HG02981 (cell line): ENCODE data around the gene CTDP1.

Experiments
- ATAC-seq: cut with Tn5 transposase; IDR thresholded peaks from one replicate; pipeline ENCODE4 v1.9.1; 2021; ENCODE audit warnings: mild to moderate bottlenecking, moderate library complexity; ENCODE audit not compliant: unreplicated experiment

The CTDP1 gene

DNA sequence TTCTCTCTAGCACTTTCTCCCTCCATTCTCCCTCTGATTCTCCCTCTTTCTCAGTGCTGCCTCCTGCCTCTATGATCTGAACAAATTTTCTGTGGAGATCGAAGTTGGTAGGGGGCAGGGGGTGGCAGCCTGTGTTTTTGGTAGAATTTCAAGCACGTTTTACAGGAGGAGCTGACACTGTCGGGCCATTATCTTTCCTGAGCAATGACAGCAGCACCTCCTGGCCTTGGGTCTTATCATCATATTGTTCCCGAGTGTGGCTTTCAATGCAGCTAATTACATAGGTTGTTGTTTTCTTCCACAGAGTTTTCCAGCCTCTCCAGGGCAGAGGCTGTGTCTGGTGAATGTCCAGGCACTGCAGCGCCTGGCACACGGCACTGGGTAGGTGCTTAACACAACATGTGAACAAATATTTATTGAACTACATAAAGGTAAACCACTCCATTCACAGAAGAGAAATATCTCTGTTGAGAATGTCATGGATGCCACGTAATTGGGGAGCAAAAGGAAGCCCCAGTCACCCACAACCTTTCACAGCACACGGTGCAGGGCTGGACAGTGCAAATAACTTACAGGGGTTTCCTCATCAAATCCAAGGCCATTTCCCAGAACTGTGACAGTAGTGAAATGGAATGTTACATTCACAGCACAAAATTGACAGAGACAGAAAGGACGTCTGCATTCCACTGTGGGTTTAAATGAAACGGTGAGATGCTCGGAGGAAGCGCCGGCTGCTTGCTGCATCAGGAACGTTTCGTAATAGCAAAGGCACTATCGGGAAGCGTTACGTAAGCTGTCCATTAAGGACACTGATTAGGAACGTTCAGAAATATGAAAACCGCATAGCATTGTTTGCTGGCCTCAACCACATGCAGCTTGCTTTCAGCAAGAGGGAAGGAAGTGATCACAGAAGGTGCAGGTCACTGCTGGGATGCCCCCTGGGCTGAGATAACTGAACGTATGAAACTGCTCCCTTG lies 111.7 kb downstream of the CTDP1 start:
- no peak for ATAC-seq

DNA sequence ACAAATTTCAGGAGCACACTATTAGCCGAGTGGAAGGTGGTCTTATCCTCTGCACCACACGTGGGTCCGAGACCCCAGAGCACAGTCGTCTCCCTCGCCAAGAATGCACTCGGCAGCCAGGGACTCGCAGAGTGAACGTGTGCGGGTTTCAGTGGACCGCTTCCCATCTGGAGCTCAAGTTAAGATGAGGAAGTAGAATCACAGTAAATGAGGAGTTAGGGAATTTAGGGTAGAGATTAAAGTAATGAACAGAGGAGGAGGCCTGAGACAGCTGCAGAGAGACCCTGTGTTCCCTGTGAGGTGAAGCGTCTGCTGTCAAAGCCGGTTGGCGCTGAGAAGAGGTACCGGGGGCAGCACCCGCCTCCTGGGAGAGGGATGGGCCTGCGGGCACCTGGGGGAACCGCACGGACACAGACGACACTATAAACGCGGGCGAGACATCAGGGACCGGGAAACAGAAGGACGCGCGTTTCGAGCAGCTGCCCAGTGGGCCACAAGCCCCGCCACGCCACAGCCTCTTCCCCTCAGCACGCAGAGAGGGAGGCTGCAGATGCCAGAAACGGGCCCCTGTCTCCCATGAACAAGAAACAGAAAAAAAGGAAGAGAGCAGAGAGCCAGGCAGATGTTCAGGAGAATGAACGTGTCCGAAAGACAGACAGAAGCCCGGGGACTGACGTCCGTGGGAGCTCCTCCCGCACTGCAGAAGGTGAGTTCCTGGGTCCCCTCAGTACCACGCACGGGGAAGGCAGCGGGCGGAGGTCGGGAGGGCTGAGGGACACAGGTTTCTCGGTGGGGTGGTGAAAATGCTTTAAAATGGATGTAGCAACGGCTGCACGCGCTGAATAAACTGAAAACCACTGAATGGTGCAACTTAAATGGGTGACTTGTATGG lies 112.7 kb downstream of the CTDP1 start:
- ATAC-seq = no peak

DNA sequence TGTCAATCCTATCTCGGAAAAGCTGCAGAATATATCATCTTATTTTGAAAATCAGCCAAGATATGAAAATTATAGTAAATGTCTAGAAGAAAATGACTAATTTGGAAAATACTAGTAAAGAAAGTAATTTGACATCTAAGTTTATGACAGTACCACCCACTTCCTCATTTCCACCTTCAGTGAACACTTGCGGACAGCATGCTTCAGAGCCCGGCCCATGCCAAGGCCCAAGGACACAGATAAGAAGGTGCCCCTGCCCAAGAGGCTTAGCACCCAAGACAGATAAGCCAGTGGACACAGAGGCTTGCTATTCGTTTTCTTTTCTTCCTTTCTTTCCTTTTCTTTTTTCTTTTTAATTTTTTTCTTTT lies 113.4 kb downstream of the CTDP1 start:
- no peak for ATAC-seq

DNA sequence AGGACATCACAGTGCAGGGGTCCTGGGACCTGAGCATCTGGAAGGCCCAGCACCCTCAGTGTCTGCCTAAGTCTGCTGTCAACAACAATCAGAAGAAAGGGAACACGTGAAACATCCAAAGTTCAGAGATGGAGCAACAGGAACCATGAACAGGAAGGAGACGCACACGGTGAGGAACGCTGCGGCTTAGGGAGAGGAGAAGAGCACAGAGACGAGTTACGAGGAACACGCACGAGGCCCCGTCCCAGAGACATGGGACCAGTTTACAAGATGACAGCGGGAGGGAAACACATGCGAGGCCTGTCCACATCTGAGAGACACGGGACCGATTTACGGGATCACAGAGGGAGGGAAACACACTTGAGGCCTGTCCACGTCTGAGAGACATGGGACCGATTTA lies 115.2 kb downstream of the CTDP1 start:
- ATAC-seq = no peak

DNA sequence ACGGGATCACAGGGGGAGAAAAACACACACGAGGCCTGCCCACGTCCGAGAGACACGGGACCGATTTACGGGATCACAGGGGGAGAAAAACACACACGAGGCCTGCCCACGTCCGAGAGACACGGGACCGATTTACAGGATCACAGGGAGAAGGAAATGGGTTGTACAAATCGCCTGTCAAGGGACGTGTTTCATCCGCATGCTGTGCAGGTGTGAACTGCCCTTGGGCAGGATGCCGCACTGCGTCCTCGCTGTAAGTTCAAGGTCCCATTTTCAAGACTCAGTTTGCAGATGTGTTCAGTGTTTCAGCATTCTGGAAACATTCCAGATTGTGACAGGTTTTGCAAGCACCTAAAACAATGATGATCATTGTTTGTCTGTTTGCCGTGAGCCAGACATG lies 115.8 kb downstream of the CTDP1 start:
- ATAC-seq = no peak

DNA sequence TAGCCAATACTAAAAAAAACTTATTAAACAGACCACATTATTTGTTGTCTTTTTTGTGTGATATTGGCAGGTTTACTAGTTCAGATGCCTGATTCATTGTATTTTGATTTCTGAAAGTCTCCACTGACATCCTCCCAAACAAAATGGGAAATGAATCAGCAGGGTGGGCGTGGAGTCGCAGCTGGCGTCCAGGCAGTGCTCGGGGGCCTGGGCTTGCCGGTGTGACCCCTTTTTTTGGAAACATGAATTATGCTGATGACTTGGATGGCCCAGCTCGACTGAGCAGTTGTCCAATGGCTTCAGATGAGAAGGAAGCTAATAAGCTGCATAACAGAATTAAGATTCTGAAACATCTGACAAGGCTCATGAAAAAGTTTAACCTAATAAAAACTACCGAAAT lies 116.4 kb downstream of the CTDP1 start:
- ATAC-seq = no peak

DNA sequence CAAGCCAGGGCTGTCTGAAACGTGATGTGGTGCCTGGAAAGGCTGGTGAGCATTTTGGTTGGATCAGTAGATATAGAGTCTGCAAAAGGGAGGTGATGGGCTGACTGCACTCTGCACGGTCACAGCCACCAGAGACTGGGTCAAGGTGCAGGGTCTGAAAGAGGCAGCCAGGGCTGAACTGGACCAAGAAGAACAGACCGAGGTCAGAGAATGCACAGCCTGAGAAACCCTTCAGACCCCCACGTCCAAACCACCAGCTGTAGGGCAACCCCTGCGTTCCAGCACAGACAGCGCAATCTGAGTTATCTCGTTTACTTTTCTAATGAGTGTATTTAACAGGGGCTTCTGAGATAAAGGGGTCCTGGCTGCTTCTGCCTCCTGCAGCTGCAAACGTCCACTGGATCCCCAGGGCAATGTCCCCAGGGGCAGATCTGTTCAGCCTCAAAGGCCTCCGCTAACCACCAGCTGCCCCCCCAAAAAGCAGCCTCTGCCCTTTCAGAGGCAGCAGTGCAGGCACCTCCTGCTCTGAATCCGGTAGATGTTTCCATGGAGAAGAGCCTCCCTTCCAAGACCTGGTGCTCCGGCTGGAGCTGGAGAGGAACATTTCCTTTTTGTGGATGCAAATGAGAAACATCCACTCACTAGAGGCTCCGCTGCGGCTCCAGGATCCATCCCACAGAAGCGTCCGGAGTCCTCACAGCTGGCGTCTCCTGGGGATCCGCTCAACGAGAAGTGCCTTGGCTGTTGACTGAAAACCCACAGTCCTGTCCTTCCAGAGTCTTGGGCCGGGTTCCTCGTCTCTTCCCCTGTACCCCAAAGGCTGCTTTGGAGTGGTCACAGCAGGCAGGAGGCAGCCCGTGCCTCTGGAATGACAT lies 117.2 kb downstream of the CTDP1 start:
- no peak for ATAC-seq

DNA sequence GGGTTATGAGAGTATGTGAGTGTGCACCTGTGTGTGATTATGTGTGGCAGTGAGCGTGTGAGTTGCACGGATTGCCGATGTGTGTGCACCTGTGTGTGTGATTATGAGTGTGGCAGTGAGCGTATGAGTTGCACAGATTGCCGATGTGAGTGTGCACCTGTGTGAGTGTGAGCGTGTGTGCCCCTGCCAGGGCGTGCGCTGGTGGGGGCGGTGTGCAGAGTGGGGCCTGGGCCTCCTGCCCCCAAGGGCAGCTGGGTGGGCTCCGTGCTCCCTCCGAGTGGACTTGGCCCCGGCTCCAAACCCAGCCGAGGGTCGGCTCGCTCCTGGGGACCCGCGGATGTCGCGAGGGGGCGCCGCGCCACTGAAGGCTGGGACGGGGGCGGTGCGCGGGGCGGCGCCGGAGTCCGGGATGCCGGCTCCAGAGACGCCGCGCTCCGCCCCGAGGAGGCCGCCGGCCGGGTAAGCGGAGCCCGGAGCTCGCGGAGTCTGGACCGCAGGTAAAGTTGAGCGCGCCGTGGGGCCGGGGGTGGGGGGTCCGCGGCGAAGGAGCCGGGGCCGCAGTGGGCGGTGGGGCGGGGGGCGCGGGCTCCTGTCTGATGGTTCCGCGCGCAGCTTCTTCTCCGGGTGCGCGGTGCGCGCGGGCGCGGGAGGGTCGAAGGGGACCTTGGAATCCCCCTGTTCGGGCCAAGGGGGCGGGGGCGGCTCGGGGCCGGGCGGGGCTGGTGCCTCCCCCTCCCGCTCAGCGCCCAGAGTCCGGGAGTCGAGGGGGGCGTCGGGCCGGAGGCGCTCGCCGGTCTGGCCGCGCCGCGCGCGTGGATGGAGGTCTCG lies 118.1 kb downstream of the CTDP1 start, which contains the start of gene KCNG2:
TSS of gene KCNG2 (plus strand) at position 421 of the 828 bp plus-strand sequence. CDS start 65,730 bp downstream, outside the sequence.
- ATAC-seq = no peak

DNA sequence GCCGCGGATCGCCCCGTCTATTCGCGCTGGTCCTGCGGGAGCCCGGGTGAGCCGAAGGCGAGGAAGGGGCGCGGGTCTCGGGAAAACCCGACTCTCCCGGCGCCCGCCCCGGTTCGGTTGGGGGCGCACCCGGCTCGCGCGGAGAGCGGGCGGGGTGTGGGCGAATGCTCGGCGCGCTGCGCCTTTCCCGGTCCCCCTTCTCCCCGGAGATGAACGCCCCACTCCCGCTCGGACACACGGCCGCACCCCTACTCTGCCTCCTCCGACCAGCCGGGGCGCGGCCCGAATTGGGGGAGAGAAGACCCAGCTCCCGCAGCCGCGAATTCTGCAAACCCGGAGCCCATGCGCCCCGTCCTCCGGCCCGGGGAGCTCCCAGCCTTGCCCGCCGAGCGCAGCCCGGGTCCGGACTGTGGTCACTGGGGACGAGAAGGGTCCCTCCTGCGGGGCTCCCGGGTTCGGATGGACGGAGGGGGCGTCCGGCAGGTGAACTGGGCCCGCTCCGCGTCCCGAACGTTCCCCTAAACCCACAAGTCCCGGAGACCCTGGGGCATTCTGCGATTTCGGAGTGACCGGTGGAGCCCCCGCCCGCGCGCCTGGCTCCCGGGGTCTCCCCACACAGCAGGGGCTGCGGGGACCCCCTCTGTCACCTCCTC lies 118.9 kb downstream of the CTDP1 start:
- no peak for ATAC-seq

DNA sequence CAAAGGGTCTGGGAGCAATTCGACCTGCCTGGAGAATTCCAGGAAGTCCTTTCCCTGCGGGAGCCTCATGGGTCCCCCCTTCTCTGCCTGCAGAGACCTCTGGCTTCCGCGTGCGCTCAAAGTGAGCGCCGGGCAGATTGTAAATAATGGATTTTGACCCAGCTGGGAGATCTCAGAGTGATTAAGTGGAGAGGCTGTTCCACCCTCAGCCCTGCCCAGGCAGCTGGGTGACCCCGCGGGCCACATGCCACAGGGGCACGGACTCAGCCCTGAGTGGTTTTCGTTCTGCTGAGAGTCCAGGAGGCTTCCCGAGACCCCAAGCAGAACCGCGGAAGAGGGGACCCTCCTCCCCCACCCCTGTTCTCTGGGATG lies 119.4 kb downstream of the CTDP1 start:
- no peak for ATAC-seq

DNA sequence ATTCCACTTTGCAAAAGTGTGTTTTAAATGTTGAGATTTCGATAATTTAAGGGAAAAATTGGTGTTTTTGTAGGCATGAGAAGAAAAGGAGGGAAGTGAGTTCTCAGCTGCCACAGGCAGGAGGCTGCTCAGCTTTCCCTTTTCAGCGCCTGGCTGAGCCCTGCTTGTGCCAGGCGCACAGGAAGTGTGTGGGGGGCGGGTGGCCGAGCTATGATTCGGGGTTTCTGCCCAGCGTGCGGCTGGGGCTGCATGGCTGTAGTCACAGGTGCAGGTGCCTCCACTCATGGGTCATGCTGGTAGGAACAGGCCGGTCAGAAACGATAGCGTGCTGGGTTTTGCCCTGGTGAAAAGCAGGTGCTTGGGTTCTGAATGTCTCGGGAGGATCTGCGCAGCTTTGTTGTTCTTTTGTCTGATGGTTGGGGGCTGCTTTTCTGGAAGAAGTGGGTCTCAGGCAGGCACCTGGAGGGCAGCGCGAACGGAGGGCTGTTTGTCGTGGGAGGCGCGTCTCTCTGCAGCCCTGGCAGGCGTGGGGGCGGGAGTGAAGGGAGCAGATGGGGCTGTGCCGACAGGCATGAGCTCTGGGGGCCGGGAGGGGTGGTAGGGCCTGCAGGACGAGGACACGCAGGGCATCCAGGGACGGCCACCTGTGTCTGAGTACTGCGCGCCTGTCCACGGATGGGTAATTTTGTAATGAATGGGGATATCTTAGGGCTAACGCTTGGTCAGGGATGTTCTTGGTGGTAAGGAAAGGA lies 120.2 kb downstream of the CTDP1 start:
- ATAC-seq = no peak

DNA sequence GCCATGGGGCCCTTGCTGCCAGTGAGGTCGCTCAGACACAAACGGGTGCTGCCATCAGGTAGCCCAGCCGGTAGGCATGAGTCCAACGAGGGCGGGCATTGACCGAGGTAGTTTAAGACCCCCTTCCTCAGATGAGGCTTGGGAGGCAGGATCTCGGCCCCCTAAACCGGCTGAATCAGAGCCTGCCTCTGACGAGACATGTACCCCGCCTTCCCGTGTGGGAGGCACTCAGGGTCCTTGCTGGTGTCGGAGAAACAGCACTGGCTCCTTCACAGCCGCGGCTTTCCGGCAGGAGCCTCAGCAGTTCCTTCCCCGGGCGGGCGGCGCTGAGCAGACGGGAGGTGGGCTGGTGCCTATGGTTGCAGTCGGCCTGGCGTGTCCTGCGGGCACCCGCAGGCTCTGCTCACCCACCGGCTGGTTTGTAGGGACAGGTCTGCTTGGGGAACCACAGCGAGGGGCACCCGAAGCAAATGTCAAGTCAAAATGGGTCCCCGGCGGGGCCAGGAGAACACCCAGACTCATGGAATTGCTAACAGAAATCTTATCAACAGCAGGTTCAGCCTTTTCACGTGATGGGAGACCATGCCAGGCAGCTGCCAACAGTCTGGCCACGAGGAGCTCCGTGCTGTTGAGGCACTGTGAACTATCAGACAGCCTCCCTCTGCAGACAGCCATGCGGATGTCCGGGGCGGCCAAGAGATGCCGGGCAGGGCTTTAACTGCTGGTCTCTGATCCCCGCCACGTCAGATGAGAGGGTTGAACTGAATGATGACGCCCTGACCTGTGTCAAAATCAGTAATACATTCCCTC lies 121.0 kb downstream of the CTDP1 start:
- no peak for ATAC-seq

DNA sequence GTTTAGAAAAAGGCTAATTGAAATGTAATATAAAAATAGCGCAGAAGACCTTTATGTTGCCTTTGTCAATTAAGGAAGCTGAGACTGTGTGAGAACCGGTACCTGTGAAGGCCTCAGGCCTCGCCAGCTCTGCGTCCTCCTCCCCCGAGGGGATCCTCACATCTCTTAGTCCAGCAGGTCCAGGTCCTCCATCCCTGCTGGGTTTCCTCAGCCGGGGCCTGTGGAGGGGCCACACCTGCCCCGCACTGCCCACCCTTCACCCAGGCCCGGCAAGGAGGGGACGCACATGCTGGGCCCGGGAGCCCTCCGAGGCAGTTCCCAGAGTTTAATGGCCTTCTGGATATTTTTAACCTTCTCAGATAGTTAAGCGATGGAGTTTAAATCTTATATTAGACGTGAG lies 121.6 kb downstream of the CTDP1 start:
- no peak for ATAC-seq

DNA sequence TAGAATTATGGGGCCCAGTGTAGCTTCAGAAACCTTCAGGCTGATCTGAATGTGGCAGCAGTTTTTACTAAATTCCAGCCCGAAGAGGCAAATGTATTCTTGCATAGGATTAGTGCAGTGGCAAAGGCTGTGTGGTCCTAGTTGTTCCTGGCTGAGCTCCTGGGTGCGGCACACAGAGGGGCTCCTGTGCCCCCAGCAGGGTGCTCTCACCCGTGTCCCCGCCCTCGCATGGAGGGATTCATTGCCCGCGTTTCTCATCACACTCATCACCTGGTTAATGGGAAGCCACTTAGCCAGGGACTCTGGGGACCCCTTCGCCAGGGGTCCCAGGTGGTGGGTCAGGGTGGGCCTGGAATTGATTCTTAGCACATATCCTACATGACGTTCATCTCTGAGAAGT lies 122.0 kb downstream of the CTDP1 start:
- no peak for ATAC-seq

DNA sequence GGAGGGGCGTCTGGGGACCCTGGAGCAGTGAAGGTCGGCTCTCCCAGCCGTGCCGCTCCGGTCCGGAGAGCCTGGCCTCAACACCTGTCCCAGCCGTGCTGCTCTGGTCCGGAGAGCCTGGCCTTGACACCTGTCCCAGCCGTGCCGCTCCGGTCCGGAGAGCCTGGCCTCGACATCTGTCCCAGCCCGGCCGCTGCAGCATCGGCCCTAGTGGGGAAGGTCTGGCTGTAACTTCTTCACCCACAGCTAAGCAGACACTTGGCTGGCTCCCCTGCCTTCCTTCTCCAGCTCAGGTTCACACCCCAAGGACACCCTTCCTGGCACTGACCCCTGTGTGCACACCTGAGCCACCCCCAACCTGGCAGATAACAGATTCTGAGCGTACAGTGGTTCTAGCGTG lies 122.7 kb downstream of the CTDP1 start:
- no peak for ATAC-seq

DNA sequence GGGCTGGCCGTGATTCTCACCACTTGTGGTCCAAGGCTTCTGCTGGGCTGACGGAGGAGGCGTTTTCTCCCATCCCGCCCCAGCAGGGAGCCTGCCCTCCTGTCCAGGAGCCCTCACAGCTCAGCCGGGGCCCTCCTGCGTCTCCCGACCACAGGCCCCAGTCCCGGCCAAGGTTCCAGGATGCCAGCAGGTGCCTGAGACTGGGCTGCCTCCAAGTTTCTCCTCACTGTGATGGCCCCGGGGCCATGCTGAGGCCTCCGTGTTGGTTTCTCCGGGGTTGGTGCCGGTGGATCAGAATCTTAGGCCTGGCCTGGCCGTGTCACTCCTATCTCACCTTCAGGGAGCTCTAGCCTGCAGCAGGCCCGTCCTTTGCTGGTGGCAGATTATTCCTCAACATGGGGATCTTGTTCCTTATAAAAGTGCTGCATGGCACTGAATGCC lies 124.0 kb downstream of the CTDP1 start:
- ATAC-seq = no peak
